ENCODE data around the gene EFCAB11. TPM values are rescaled to one million over a fixed set of nuclear protein-coding genes. Genes with fewer than 3 reads are reported as not detected.

Gene EFCAB11
- total and polyA plus RNA-seq, 2 donors (not counting 3 experiments of a cell fraction or from before 2014, with no cell fraction given) = 2.8 to 6.3 TPM

- POLR2A ChIA-PET = no interaction called here
- no TSS peak for BruUV-seq (replicated peaks)
- Histone ChIP-seq H3K4me2 (ENCODE audit: insufficient read depth, low read length) (no peak overlapping the region), H2AFZ (ENCODE audit: low read depth, low read length) (no peak overlapping the region), H3K27ac (ENCODE audit: insufficient read depth, low read depth, low read length) (no peak overlapping the region), H3K36me3 (ENCODE audit: control insufficient read depth in 2 of 2, extremely low read depth in 1 of 2, insufficient read depth in 2 of 2, low read length in 2 of 2) (peaks cover 8 to 9% of the 10 kb centered on the region in 2 experiments), H4K20me1 (replicated peaks; ENCODE audit: control insufficient read depth, extremely low read depth, insufficient read depth, low read length) (no peaks in the 10 kb centered on the region), H3K27me3 (ENCODE audit: control insufficient read depth in 2 of 2, insufficient read depth in 2 of 2, low read length in 2 of 2) (no peaks in the 10 kb centered on the region), H3K9ac (replicated peaks; ENCODE audit: extremely low read depth, insufficient read depth, low read length) (no peak overlapping the region), H3K79me2 (ENCODE audit: control insufficient read depth, insufficient read depth, low read length) (no peaks in the 10 kb centered on the region), H3K9me3 (replicated peaks; ENCODE audit: control insufficient read depth, insufficient read depth, low read length) (no peaks in the 10 kb centered on the region), H3K9me1 (replicated peaks; ENCODE audit: control insufficient read depth, extremely low read depth, insufficient read depth, low read length) (no peaks in the 10 kb centered on the region), H3K4me3 (replicated peaks in 1 of 3; ENCODE audit: insufficient read depth in 1 of 3, low read depth in 1 of 3, low read length in 3 of 3) (no peak overlapping the region), H3K4me1 (ENCODE audit: control insufficient read depth, extremely low read depth, insufficient read depth, low read length) (no peaks in the 10 kb centered on the region)
- CTCF ChIA-PET = no interaction called here
- DNase-seq (ENCODE audit: low read depth, low spot score) (no peak), FAIRE-seq (no peak)
- dilution Hi-C loops (cut with MboI; ENCODE audit: extremely low pct_ligation_motif_present, low sequenced_read_pairs) (no loop called here), intact Hi-C loops (cut with micrococcal nuclease) (no loop called here)
- TF ChIP-seq MAX (IDR thresholded peaks at IDR 0.05; ENCODE audit: insufficient read depth, insufficient read length) (no peak), JUN (IDR thresholded peaks at IDR 0.05; ENCODE audit: borderline replicate concordance, insufficient read depth, insufficient read length, low read depth) (no peak), CTCF (IDR thresholded peaks at IDR 0.05; ENCODE audit: extremely low read depth in 1 of 2, insufficient read depth in 1 of 2, low read depth in 1 of 2, low read length in 2 of 2) (no peak), GATA2 (IDR thresholded peaks at IDR 0.05; ENCODE audit: insufficient read depth, insufficient read length, low read depth, low read length) (no peak), MYC (IDR thresholded peaks at IDR 0.05; ENCODE audit: low read depth, low read length) (no peak), EZH2 (IDR thresholded peaks at IDR 0.05; ENCODE audit: borderline replicate concordance, low read depth, low read length, severe bottlenecking) (no peak), FOS (IDR thresholded peaks at IDR 0.05; ENCODE audit: borderline replicate concordance, insufficient read depth, low read length) (no peak), POLR2A (IDR thresholded peaks at IDR 0.05; ENCODE audit: low read depth, low read length) (no peak), POLR2AphosphoS5 (IDR thresholded peaks at IDR 0.05; ENCODE audit: insufficient read depth, low read depth, low read length) (no peak)
Measured at GRCh38 chr14:90000935-90001334, 46.4 kb upstream of the EFCAB11 start.

Data from endothelial cell of umbilical vein (primary cell).